ENCODE results near the gene MS4A15. TPM values are rescaled to one million over a fixed set of nuclear protein-coding genes. Genes with fewer than 3 reads are reported as not detected.

MS4A15 gene, protein sequence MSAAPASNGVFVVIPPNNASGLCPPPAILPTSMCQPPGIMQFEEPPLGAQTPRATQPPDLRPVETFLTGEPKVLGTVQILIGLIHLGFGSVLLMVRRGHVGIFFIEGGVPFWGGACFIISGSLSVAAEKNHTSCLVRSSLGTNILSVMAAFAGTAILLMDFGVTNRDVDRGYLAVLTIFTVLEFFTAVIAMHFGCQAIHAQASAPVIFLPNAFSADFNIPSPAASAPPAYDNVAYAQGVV
- 0.06 TPM for polyA plus RNA-seq (2013, experiment 1 of 2)
- 0.06 TPM for polyA plus RNA-seq (2013, experiment 2 of 2)

DNA sequence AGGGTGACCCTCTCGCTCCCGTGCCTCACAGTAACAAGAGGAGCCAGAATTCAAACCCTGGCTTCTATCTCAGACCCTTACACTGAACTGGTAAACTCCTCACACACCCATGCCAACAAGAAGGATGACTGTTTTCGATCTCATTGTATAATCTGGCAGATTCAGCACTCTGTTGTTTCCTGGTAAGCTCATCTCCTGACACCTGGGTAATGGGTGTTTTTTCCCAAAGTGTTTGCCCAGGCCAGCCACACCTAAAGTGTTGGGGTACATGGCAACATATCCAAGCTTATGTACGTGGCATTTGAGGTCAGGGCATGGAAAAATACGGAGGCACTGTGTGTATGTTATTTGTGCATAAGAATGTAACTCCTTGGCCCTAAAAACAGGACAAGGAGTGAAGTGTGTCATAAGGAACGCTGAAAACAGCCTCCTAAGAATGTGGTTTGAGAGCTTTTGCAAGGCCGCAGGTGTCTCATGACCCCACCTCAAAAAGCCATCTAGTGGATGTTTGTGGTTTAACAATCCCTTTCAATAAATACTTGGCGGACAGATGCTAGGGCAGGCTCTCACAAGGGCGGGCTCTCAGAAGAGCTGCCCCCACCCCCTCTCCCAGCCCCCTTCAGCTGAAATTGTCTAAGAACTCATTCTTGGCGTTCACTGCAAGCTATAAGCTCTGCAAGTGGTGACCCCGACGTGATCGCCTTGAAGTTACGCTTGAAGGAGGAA, at the start of gene MS4A15:
MS4A15 (plus strand) TSS at position 561 of the 726 bp plus-strand sequence. CDS start 6,867 bp downstream, outside the sequence.
- Histone ChIP-seq H4K91ac (ENCODE audit: low read depth, low read length, poor library complexity) (no peak within 1 kb of the TSS), H3K4ac (ENCODE audit: low read length) (no peak within 1 kb of the TSS), H2BK5ac (ENCODE audit: low read length) (no peak within 1 kb of the TSS), H2AK5ac (ENCODE audit: low read depth, low read length) (peak within 1 kb of the TSS; percentile 13), H4K8ac (ENCODE audit: low read depth, low read length) (no peak within 1 kb of the TSS), H3K18ac (ENCODE audit: low read length) (no peak within 1 kb of the TSS), H3K9ac (ENCODE audit: low read depth, low read length, poor library complexity) (no peak within 1 kb of the TSS), H3K14ac (ENCODE audit: low read length) (no peak within 1 kb of the TSS), H3K36me3 (replicated peaks in 1 of 2; ENCODE audit: control insufficient read depth in 2 of 2, insufficient read depth in 2 of 2, low read length in 2 of 2) (no peaks in the 10 kb centered on the region), H3K9me3 (replicated peaks in 1 of 2; ENCODE audit: control insufficient read depth in 2 of 2, insufficient read depth in 1 of 2, low read depth in 1 of 2, low read length in 2 of 2) (peaks cover 0 to 2% of the 10 kb centered on the region in 2 donors), H3K4me1 (ENCODE audit: control insufficient read depth in 2 of 2, insufficient read depth in 1 of 2, low read depth in 1 of 2, low read length in 2 of 2) (no peaks in the 10 kb centered on the region), H3K23ac (ENCODE audit: low read depth, low read length, poor library complexity) (no peak within 1 kb of the TSS), H2AFZ (ENCODE audit: low read length) (no peak within 1 kb of the TSS), H3K4me3 (ENCODE audit: low read length in 2 of 2) (no peak within 1 kb of the TSS), H3K4me2 (ENCODE audit: insufficient read depth, low read length, poor library complexity, severe bottlenecking) (no peak within 1 kb of the TSS), H3K27me3 (ENCODE audit: control insufficient read depth in 3 of 3, insufficient read depth in 3 of 3, low read depth in 1 of 3, low read length in 3 of 3) (peaks cover 0 to 2% (median 0%) of the 10 kb centered on the region in 3 experiments), H2BK12ac (ENCODE audit: low read length) (no peak within 1 kb of the TSS), H3K79me1 (ENCODE audit: low read depth, low read length) (no peaks in the 10 kb centered on the region), H2BK120ac (ENCODE audit: low read depth, low read length) (no peak within 1 kb of the TSS), H2BK15ac (ENCODE audit: low read length) (no peak within 1 kb of the TSS), H3K27ac (replicated peaks; ENCODE audit: low read length) (no peak within 1 kb of the TSS)
- no CpG with 5 or more reads among the region's 14 CpGs for WGBS, 2 donors (ENCODE audit: extremely low coverage in 2 of 2, insufficient read length in 2 of 2, insufficient replicate concordance in 1 of 2)
- DNase-seq (ENCODE audit: low spot score): no peak

DNA sequence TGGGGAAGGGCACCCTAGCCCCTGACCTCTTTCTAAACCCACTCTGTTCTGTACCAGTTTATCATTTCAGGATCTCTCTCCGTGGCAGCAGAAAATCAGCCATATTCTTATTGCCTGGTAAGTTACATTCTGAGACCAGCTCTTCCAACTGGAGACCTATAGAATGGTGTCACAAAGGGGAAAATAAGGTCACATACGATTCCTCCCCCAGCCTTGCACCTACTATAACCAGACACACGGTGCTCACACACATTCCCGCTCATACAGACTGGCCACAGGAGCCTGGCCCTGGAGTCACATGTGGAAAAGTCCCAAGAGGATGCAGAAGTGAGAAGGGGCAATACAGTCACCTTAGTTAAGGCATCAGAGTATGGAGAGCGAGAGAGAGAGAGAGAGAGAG, 49.7 kb upstream of the MS4A15 start:
- no peak overlapping the region for H2BK5ac ChIP-seq (ENCODE audit: low read length)
- H3K79me1 ChIP-seq (ENCODE audit: low read depth, low read length): peaks cover 2% of the 10 kb centered on the region
- H3K9me3 ChIP-seq (replicated peaks in 1 of 2; ENCODE audit: control insufficient read depth in 2 of 2, insufficient read depth in 1 of 2, low read depth in 1 of 2, low read length in 2 of 2): no peaks in the 10 kb centered on the region
- no peak overlapping the region for H2AFZ ChIP-seq (ENCODE audit: low read length)
- no peaks in the 10 kb centered on the region for H3K4me1 ChIP-seq (ENCODE audit: control insufficient read depth in 2 of 2, insufficient read depth in 1 of 2, low read depth in 1 of 2, low read length in 2 of 2)
- H3K9ac ChIP-seq (ENCODE audit: low read depth, low read length, poor library complexity): no peak overlapping the region
- no peak overlapping the region for H3K27ac ChIP-seq (replicated peaks; ENCODE audit: low read length)
- H3K18ac ChIP-seq (ENCODE audit: low read length): no peak overlapping the region
- no peak overlapping the region for H2BK15ac ChIP-seq (ENCODE audit: low read length)
- DNase-seq (ENCODE audit: low spot score): no peak
- H2BK12ac ChIP-seq (ENCODE audit: low read length): no peak overlapping the region
- no peak overlapping the region for H3K14ac ChIP-seq (ENCODE audit: low read length)
- no peaks in the 10 kb centered on the region for H3K27me3 ChIP-seq (ENCODE audit: control insufficient read depth in 3 of 3, insufficient read depth in 3 of 3, low read depth in 1 of 3, low read length in 3 of 3)
- no peak overlapping the region for H2BK120ac ChIP-seq (ENCODE audit: low read depth, low read length)
- no peak overlapping the region for H3K23ac ChIP-seq (ENCODE audit: low read depth, low read length, poor library complexity)
- no peak overlapping the region for H3K4me3 ChIP-seq (ENCODE audit: low read length in 2 of 2)
- H3K4ac ChIP-seq (ENCODE audit: low read length): no peak overlapping the region
- H2AK5ac ChIP-seq (ENCODE audit: low read depth, low read length): no peak overlapping the region
- no peak overlapping the region for H4K8ac ChIP-seq (ENCODE audit: low read depth, low read length)
- no CpG with 5 or more reads among the region's 5 CpGs for WGBS, 2 donors (ENCODE audit: extremely low coverage in 2 of 2, insufficient read length in 2 of 2, insufficient replicate concordance in 1 of 2)
- H3K36me3 ChIP-seq (replicated peaks in 1 of 2; ENCODE audit: control insufficient read depth in 2 of 2, insufficient read depth in 2 of 2, low read length in 2 of 2): no peaks in the 10 kb centered on the region
- no peak overlapping the region for H3K4me2 ChIP-seq (ENCODE audit: insufficient read depth, low read length, poor library complexity, severe bottlenecking)
- no peak overlapping the region for H4K91ac ChIP-seq (ENCODE audit: low read depth, low read length, poor library complexity)

- Histone ChIP-seq H3K4me3 (ENCODE audit: low read length in 2 of 2) (no peak overlapping the region), H2BK120ac (ENCODE audit: low read depth, low read length) (no peak overlapping the region), H3K9ac (ENCODE audit: low read depth, low read length, poor library complexity) (no peak overlapping the region), H4K8ac (ENCODE audit: low read depth, low read length) (no peak overlapping the region), H2BK15ac (ENCODE audit: low read length) (no peak overlapping the region), H2BK5ac (ENCODE audit: low read length) (no peak overlapping the region), H3K4me1 (ENCODE audit: control insufficient read depth in 2 of 2, insufficient read depth in 1 of 2, low read depth in 1 of 2, low read length in 2 of 2) (no peaks in the 10 kb centered on the region), H3K4me2 (ENCODE audit: insufficient read depth, low read length, poor library complexity, severe bottlenecking) (no peak overlapping the region), H3K79me1 (ENCODE audit: low read depth, low read length) (no peaks in the 10 kb centered on the region), H3K23ac (ENCODE audit: low read depth, low read length, poor library complexity) (no peak overlapping the region), H3K27me3 (ENCODE audit: control insufficient read depth in 3 of 3, insufficient read depth in 3 of 3, low read depth in 1 of 3, low read length in 3 of 3) (no peaks in the 10 kb centered on the region), H3K27ac (replicated peaks; ENCODE audit: low read length) (no peak overlapping the region), H3K36me3 (replicated peaks in 1 of 2; ENCODE audit: control insufficient read depth in 2 of 2, insufficient read depth in 2 of 2, low read length in 2 of 2) (no peaks in the 10 kb centered on the region), H2BK12ac (ENCODE audit: low read length) (no peak overlapping the region), H2AFZ (ENCODE audit: low read length) (no peak overlapping the region), H3K4ac (ENCODE audit: low read length) (no peak overlapping the region), H3K14ac (ENCODE audit: low read length) (no peak overlapping the region), H3K9me3 (replicated peaks in 1 of 2; ENCODE audit: control insufficient read depth in 2 of 2, insufficient read depth in 1 of 2, low read depth in 1 of 2, low read length in 2 of 2) (no peaks in the 10 kb centered on the region), H4K91ac (ENCODE audit: low read depth, low read length, poor library complexity) (no peak overlapping the region), H2AK5ac (ENCODE audit: low read depth, low read length) (no peak overlapping the region), H3K18ac (ENCODE audit: low read length) (no peak overlapping the region)
- no CpG with 5 or more reads among the region's 4 CpGs for WGBS, 2 donors (ENCODE audit: extremely low coverage in 2 of 2, insufficient read length in 2 of 2, insufficient replicate concordance in 1 of 2)
- DNase-seq (ENCODE audit: low spot score): no peak
These were observed 46.2 kb upstream of the MS4A15 start for GRCh38 chr11:60710482-60710881.

DNA sequence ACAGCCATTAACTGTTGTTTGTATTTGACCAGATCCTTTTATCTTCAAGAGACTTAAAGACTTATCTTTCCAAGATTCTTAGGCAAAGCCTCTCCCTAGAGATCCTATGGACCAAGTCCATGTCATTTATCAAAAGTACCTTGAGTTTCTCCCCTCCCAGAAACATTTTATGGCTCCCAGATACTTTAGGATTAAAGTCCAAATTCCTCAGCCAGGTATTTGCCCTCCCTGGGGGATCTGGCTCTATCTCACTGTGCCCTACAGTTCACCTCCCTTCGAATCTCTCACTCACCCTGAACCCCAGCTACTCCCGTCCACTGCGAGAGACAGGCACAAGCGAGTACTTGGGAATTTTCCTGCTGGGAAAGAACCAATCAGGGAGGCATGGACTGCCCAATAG, 45.4 kb upstream of the MS4A15 start:
- Histone ChIP-seq H2BK120ac (ENCODE audit: low read depth, low read length) (no peak overlapping the region), H3K4ac (ENCODE audit: low read length) (no peak overlapping the region), H2AFZ (ENCODE audit: low read length) (no peak overlapping the region), H2BK15ac (ENCODE audit: low read length) (no peak overlapping the region), H3K27me3 (ENCODE audit: control insufficient read depth in 3 of 3, insufficient read depth in 3 of 3, low read depth in 1 of 3, low read length in 3 of 3) (peaks cover 0 to 3% (median 0%) of the 10 kb centered on the region in 3 experiments), H3K36me3 (replicated peaks in 1 of 2; ENCODE audit: control insufficient read depth in 2 of 2, insufficient read depth in 2 of 2, low read length in 2 of 2) (no peaks in the 10 kb centered on the region), H3K23ac (ENCODE audit: low read depth, low read length, poor library complexity) (no peak overlapping the region), H3K18ac (ENCODE audit: low read length) (no peak overlapping the region), H3K9ac (ENCODE audit: low read depth, low read length, poor library complexity) (no peak overlapping the region), H3K9me3 (replicated peaks in 1 of 2; ENCODE audit: control insufficient read depth in 2 of 2, insufficient read depth in 1 of 2, low read depth in 1 of 2, low read length in 2 of 2) (no peaks in the 10 kb centered on the region), H2BK12ac (ENCODE audit: low read length) (no peak overlapping the region), H3K14ac (ENCODE audit: low read length) (no peak overlapping the region), H3K4me3 (ENCODE audit: low read length in 2 of 2) (no peak overlapping the region), H3K27ac (replicated peaks; ENCODE audit: low read length) (no peak overlapping the region), H3K4me2 (ENCODE audit: insufficient read depth, low read length, poor library complexity, severe bottlenecking) (no peak overlapping the region), H4K91ac (ENCODE audit: low read depth, low read length, poor library complexity) (no peak overlapping the region), H2BK5ac (ENCODE audit: low read length) (no peak overlapping the region), H2AK5ac (ENCODE audit: low read depth, low read length) (no peak overlapping the region), H4K8ac (ENCODE audit: low read depth, low read length) (no peak overlapping the region), H3K4me1 (ENCODE audit: control insufficient read depth in 2 of 2, insufficient read depth in 1 of 2, low read depth in 1 of 2, low read length in 2 of 2) (no peaks in the 10 kb centered on the region), H3K79me1 (ENCODE audit: low read depth, low read length) (no peaks in the 10 kb centered on the region)
- WGBS, 2 donors (ENCODE audit: extremely low coverage in 2 of 2, insufficient read length in 2 of 2, insufficient replicate concordance in 1 of 2): no CpG with 5 or more reads among the region's 4 CpGs
- no peak for DNase-seq (ENCODE audit: low spot score)

Data from neuronal stem cell (in vitro differentiated cells).